ENCODE data around the gene HDAC9.

Gene HDAC9

GRCh38 chr7:18548534-18548933 lies 53.0 kb downstream of the HDAC9 start:
- Histone ChIP-seq H3K4me3 (no peak overlapping the region), H3K4me1 (peaks cover 0 to 34% (median 11%) of the 10 kb centered on the region in 4 donors), H3K27me3 (no peaks in the 10 kb centered on the region), H3K9me3 (no peaks in the 10 kb centered on the region), H3K27ac (no peak overlapping the region), H3K36me3 (no peaks in the 10 kb centered on the region)
- TF ChIP-seq CTCF (IDR thresholded peaks at IDR 0.05), result no peak
- DNase-seq, result no peak
- intact Hi-C loops (cut with DNase I; ENCODE audit: low total_unique reads), result no loop called here

GRCh38 chr7:18550574-18550973 lies 55.0 kb downstream of the HDAC9 start:
- no peak for TF ChIP-seq CTCF (IDR thresholded peaks at IDR 0.05)
- H3K4me1 ChIP-seq, result peaks cover 0 to 50% (median 20%) of the 10 kb centered on the region in 4 donors
- no peak for DNase-seq
- H3K27me3 ChIP-seq, result no peaks in the 10 kb centered on the region
- H3K9me3 ChIP-seq, result no peaks in the 10 kb centered on the region
- no peak overlapping the region for H3K27ac ChIP-seq
- no peak overlapping the region for H3K4me3 ChIP-seq
- no peaks in the 10 kb centered on the region for H3K36me3 ChIP-seq
- intact Hi-C loops (cut with DNase I; ENCODE audit: low total_unique reads), result no loop called here

GRCh38 chr7:18552316-18552916 lies 56.9 kb downstream of the HDAC9 start:
- Histone ChIP-seq H3K27me3 (no peaks in the 10 kb centered on the region), H3K4me3 (no peak overlapping the region), H3K36me3 (no peaks in the 10 kb centered on the region), H3K4me1 (peaks cover 0 to 64% (median 27%) of the 10 kb centered on the region in 4 donors), H3K27ac (peak overlapping the region; percentile 18 to 27), H3K9me3 (no peaks in the 10 kb centered on the region)
- no peak for DNase-seq
- TF ChIP-seq CTCF (IDR thresholded peaks at IDR 0.05), result no peak
- intact Hi-C loops (cut with DNase I; ENCODE audit: low total_unique reads), result no loop called here

- peak overlapping the region; percentile 18 to 27 for H3K27ac ChIP-seq
- no peak for DNase-seq
- H3K4me3 ChIP-seq, result no peak overlapping the region
- intact Hi-C loops (cut with DNase I; ENCODE audit: low total_unique reads), result no loop called here
- H3K4me1 ChIP-seq, result peaks cover 0 to 71% (median 27%) of the 10 kb centered on the region in 4 donors
- H3K27me3 ChIP-seq, result no peaks in the 10 kb centered on the region
- no peak for TF ChIP-seq CTCF (IDR thresholded peaks at IDR 0.05)
- H3K36me3 ChIP-seq, result no peaks in the 10 kb centered on the region
- H3K9me3 ChIP-seq, result no peaks in the 10 kb centered on the region
These were observed 57.5 kb downstream of the HDAC9 start for GRCh38 chr7:18552943-18553604.

GRCh38 chr7:18553605-18554003 lies 58.1 kb downstream of the HDAC9 start:
- TF ChIP-seq CTCF (IDR thresholded peaks at IDR 0.05), result no peak
- DNase-seq, result no peak
- Histone ChIP-seq H3K27me3 (no peaks in the 10 kb centered on the region), H3K4me1 (peaks cover 0 to 76% (median 28%) of the 10 kb centered on the region in 4 donors), H3K9me3 (no peaks in the 10 kb centered on the region), H3K27ac (peak overlapping the region in 1 of 2 donors; percentile 18), H3K36me3 (no peaks in the 10 kb centered on the region), H3K4me3 (no peak overlapping the region)
- intact Hi-C loops (cut with DNase I; ENCODE audit: low total_unique reads), result no loop called here
